Dedifferentiated amniotic fluid mesenchymal stem cell (primary cell): ENCODE results near the gene SNAPC5.

ENCODE experiments used
- DNase-seq: peaks from one replicate; pipeline ENCODE4 v3.0.0-alpha.2; 2016; ENCODE audit errors: extremely low spot score

SNAPC5 gene

DNA sequence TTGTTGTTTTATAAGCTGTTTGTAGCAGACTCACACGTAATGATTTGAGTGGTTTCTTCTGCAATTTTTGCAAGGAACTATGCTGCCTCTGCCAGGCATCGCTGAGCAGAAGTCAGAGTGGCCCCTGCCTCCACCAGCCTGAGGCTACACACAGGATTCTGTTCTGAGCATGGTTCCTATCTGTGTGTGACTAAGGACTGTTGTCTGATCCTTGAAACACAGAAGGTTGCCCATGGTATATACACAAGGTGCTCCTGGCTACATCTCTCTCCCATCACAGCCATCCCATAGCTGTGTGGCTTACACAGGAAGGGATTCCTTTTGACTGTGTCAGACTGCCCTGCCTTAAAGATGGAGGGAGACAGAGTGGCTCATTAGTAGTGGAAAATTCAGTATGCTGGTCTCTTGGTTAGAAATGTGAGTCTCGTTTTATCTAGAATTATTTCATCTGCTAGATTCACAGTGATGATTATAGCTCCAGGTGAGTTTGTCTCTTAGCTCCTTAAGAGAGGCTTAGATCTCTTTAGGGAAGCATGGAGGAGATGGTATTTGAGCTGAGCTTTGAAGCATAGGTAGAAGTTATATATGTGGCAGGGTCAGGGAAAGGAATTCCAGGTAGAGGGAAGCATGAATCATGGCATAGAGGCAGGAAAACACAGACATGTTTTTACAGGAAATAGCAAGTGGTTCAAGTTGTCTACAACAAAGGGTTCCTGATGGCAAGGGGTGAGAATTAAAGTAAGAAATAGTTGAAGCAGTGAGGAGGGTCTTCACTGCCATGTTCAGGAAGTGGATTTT is 37.5 kb downstream of the SNAPC5 start:
- DNase-seq, result no peak

- no peak for DNase-seq
Measured at GRCh38 chr15:66456211-66456610, 41.4 kb downstream of the SNAPC5 start.

GRCh38 chr15:66454143-66454542 is 43.4 kb downstream of the SNAPC5 start:
- no peak for DNase-seq

- no peak for DNase-seq
Measured at GRCh38 chr15:66452971-66453580, 44.5 kb downstream of the SNAPC5 start.

DNA sequence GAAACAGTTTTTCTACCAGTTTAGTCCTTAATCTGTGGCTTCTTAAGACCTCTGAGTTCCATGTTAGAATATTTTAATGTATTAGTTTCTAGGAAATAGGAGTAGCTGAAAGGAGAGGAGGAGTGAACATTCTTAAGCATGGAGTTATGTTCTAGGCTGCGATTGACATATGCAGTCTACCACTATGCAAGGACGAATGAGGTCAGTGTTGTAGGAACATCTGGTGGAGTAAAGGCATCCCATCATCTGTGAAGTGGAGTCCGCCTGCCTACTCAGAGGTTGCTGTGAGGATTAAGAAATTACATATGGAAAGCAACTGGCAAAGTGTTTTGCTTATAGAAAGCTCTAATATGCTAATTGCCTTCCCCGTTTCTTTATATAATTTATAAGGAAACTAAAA is 45.1 kb downstream of the SNAPC5 start:
- DNase-seq, result no peak
